ENCODE measurements around the gene UBA1. TPM values are rescaled to one million over a fixed set of nuclear protein-coding genes. Genes with fewer than 3 reads are reported as not detected.

The UBA1 gene
- total RNA-seq, 3 donors from 2014 or later = 160 to 198 (median 172) TPM

DNA sequence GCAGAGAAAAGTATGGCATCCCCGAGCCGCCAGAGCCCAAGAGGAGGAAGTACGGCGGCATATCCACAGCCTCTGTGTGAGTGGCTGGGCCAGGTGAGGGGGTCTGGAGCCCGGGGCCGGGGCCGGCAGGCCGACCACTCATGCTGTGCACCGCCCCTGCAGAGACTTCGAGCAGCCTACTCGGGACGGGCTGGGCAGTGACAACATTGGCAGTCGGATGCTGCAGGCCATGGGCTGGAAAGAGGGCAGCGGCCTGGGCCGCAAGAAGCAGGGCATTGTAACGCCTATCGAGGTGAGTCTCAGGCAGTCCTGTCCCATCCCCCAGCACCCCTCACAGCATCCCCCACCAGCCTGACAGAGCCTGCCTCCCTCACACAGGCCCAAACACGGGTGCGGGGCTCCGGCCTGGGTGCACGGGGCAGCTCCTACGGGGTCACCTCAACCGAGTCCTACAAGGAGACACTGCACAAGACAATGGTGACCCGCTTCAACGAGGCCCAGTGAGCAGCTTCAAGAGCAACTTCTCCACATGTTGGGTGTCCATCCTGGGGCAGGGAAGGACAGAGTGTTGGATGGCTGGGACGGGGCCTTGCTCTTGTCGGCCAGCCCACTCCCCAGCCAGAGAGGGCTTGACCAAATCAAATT lies 7.4 kb upstream of the UBA1 start:
- no peaks in the 10 kb centered on the region for H3K4me1 ChIP-seq (ENCODE audit: low read depth)
- H3K9me3 ChIP-seq = no peaks in the 10 kb centered on the region
- intact Hi-C loops (cut with DNase I, micrococcal nuclease) = no loop called here
- no peaks in the 10 kb centered on the region for H3K36me3 ChIP-seq (ENCODE audit: low read depth)
- no peak for ATAC-seq
- H3K4me3 ChIP-seq = no peak overlapping the region
- DNase-seq = no peak
- TF ChIP-seq, protein P1, sequence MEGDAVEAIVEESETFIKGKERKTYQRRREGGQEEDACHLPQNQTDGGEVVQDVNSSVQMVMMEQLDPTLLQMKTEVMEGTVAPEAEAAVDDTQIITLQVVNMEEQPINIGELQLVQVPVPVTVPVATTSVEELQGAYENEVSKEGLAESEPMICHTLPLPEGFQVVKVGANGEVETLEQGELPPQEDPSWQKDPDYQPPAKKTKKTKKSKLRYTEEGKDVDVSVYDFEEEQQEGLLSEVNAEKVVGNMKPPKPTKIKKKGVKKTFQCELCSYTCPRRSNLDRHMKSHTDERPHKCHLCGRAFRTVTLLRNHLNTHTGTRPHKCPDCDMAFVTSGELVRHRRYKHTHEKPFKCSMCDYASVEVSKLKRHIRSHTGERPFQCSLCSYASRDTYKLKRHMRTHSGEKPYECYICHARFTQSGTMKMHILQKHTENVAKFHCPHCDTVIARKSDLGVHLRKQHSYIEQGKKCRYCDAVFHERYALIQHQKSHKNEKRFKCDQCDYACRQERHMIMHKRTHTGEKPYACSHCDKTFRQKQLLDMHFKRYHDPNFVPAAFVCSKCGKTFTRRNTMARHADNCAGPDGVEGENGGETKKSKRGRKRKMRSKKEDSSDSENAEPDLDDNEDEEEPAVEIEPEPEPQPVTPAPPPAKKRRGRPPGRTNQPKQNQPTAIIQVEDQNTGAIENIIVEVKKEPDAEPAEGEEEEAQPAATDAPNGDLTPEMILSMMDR (IDR thresholded peaks at IDR 0.05) = no peak

DNA sequence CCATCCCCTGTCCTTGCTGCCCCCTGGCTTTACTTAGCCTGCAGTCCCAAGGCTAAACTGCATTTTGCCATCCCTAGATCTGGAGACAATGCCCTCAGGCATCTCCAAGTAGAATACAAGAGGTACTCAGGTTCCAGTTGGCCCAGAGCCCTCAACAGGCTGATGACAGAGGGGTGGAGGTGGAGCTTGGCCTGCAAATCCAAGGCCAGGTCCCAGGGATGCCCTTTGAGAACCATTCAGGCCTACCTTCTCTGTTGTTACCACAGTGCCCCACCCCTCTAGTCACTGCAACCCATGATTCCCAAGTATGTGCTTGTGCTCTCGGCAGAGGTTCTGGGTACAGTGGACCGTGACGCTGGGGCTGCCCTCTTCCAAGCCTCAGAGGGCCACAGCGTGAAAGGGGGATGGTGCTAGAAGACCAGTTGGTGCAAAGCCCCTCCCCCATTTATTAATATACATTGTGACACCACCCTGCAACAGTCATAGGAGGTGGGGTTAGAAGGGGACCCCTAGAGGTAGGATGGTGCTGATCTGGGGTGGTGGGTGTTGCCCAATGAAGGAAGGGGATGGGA lies 6.4 kb upstream of the UBA1 start:
- H3K4me3 ChIP-seq = no peak overlapping the region

DNA sequence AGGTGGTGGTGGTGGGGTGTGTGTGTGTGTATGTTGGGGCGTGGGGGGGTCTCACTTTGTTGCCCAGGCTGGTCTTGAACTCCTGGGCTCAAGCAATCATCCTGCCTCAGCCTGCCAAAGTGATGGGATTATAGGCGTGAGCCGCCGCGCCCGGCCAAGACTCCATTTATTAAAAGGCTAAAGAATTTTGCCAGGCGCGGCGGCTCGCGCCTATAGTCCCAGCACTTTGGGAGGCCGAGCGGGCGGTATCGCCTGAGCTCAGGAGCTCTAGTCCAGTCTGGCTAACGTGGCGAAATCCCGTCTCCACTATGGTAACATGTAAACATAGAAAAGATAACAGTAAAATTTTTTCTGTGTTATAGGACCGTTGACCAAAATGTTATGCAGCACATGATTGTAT lies 3.7 kb upstream of the UBA1 start:
- H3K36me3 ChIP-seq (ENCODE audit: low read depth) = no peaks in the 10 kb centered on the region
- intact Hi-C loops (cut with DNase I, micrococcal nuclease) = loop anchor here in 1 of 2 donors (10.0 kb wide), 2 partner anchors 195 to 335 kb away; no protein-coding TSS in a partner anchor
- DNase-seq (no peak), ATAC-seq (no peak)
- H3K4me1 ChIP-seq (ENCODE audit: low read depth) = peaks cover 7% of the 10 kb centered on the region
- no peak overlapping the region for H3K4me3 ChIP-seq
- TF ChIP-seq, protein P1 (IDR thresholded peaks at IDR 0.05) = no peak
- H3K9me3 ChIP-seq = no peaks in the 10 kb centered on the region

More for the DNA sequence above, 6.4 kb upstream of the UBA1 start:
- H3K4me1 ChIP-seq (ENCODE audit: low read depth) = no peaks in the 10 kb centered on the region
- TF ChIP-seq, protein P1 (IDR thresholded peaks at IDR 0.05) = no peak
- DNase-seq (no peak), ATAC-seq (no peak)
- H3K9me3 ChIP-seq = no peaks in the 10 kb centered on the region
- intact Hi-C loops (cut with DNase I, micrococcal nuclease) = no loop called here
- no peaks in the 10 kb centered on the region for H3K36me3 ChIP-seq (ENCODE audit: low read depth)

DNA sequence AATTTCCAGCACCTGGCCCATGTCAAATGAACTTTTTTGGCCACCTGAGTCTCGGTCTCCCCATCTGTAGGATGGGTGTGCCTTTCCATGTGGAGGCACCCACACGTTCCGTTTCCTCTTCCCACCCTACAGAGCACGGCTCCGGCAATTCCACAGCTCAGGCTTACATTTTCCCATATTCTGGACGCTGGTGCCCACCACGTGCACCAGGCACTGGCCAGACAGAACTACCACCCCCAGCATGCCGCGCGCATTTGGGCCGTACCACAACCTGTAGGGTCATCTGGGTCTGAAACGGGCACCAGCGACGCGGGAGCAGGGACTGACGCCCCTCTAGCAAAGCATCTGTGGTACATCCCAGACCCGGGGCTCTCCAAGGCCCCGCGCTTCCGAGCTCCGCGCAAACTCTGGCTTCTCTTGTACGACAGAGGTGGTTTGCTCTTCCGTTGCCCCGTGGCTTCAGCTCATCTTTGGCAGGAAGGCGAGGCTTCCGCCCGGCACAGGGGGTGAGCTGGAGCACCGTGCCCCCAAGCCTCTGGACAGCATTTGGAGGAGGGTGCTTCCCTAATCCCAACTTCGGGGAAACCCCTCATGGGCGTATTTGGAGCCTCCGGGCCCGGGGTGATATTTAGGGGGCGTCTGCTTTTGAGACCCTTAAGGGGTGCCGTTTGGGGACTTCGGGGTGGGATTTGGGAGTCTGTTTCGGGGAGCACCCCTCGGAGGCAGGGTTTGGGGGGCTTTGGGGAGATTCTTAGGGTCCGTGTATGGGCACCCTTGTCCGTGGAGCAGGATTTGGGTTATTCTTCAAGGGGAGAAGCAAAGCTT lies 3.0 kb upstream of the UBA1 start:
- ATAC-seq = peak; percentile 75
- Histone ChIP-seq H3K4me3 (no peak overlapping the region), H3K9me3 (no peaks in the 10 kb centered on the region), H3K4me1 (ENCODE audit: low read depth) (peaks cover 10% of the 10 kb centered on the region), H3K36me3 (ENCODE audit: low read depth) (no peaks in the 10 kb centered on the region)
- TF ChIP-seq, protein P1 (IDR thresholded peaks at IDR 0.05) = no peak
- peak; percentile 82 to 90 (median 86) for DNase-seq
- intact Hi-C loops (cut with DNase I, micrococcal nuclease) = loop anchor here in 1 of 2 donors (10.0 kb wide), 2 partner anchors 194 to 334 kb away; no protein-coding TSS in a partner anchor

DNA sequence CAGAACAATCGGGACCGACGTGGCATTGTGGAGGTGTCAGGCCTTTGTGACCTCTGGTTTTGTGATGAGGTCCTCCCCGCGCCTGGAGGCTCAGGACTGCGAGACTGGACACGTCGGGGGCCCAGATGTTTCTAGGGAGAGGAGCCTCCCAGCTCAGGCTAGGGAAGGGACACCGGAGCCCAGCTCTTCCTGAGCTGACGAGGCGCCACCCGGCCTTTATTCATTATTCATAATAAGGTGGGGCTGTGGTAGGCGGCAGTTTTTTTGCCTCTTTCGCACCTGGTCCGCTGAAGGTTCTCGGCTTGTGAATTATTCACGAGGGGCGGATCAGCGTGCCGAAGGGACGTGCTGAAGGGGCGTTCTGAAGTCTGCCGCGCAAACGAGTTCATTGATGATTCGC lies 2.3 kb upstream of the UBA1 start:
- intact Hi-C loops (cut with DNase I, micrococcal nuclease) = loop anchor here in 1 of 2 donors (10.0 kb wide), 2 partner anchors 193 to 333 kb away; no protein-coding TSS in a partner anchor
- TF ChIP-seq, protein P1 (IDR thresholded peaks at IDR 0.05) = no peak
- no peaks in the 10 kb centered on the region for H3K9me3 ChIP-seq
- peaks cover 17% of the 10 kb centered on the region for H3K4me1 ChIP-seq (ENCODE audit: low read depth)
- ATAC-seq (peak; percentile 6), DNase-seq (peak; percentile 39 to 65 (median 51))
- no peak overlapping the region for H3K4me3 ChIP-seq
- H3K36me3 ChIP-seq (ENCODE audit: low read depth) = no peaks in the 10 kb centered on the region

Data from mucosa of descending colon (tissue), 3 donors.